ENCODE measurements around the gene HS6ST3.

GRCh38 chr13:96428911-96429310 is 339.0 kb downstream of the HS6ST3 start:
- TF ChIP-seq, protein P1, sequence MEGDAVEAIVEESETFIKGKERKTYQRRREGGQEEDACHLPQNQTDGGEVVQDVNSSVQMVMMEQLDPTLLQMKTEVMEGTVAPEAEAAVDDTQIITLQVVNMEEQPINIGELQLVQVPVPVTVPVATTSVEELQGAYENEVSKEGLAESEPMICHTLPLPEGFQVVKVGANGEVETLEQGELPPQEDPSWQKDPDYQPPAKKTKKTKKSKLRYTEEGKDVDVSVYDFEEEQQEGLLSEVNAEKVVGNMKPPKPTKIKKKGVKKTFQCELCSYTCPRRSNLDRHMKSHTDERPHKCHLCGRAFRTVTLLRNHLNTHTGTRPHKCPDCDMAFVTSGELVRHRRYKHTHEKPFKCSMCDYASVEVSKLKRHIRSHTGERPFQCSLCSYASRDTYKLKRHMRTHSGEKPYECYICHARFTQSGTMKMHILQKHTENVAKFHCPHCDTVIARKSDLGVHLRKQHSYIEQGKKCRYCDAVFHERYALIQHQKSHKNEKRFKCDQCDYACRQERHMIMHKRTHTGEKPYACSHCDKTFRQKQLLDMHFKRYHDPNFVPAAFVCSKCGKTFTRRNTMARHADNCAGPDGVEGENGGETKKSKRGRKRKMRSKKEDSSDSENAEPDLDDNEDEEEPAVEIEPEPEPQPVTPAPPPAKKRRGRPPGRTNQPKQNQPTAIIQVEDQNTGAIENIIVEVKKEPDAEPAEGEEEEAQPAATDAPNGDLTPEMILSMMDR (IDR thresholded peaks at IDR 0.05): no peak
- TF ChIP-seq POLR2A (IDR thresholded peaks at IDR 0.05) (no peak), EP300 (IDR thresholded peaks at IDR 0.05; ENCODE audit: low read depth) (no peak), POLR2AphosphoS5 (IDR thresholded peaks at IDR 0.05) (no peak)

All from transverse colon (tissue), 4 donors.